Sigmoid colon (tissue), 7 donors: ENCODE data around the gene AAR2. TPM values are rescaled to one million over a fixed set of nuclear protein-coding genes. Genes with fewer than 3 reads are reported as not detected.

Experiments used
- DNase-seq: peaks from one replicate; pipeline ENCODE4 v3.0.0-alpha.2; 2019
- H3K27ac ChIP-seq, 4 donors: fragments of 200-600 bp; sonication (generic); one replicate each; pipeline ENCODE4 v1.5.1; 2016 to 2019; ENCODE audit warnings: mild to moderate bottlenecking in 1 of 4
- H3K27me3 ChIP-seq, 3 donors: fragments of 200-600 bp; sonication (generic); one replicate each; pipeline ENCODE4 v1.5.1; 2019; ENCODE audit warnings: mild to moderate bottlenecking in 1 of 3
- H3K36me3 ChIP-seq, 4 donors: fragments of 200-600 bp; sonication (generic); one replicate each; pipeline ENCODE4 v1.5.1; 2016 to 2019
- H3K4me1 ChIP-seq, 4 donors: fragments of 200-600 bp; sonication (generic); one replicate each; pipeline ENCODE4 v1.5.1; 2017 to 2019
- H3K4me3 ChIP-seq, 4 donors: fragments of 200-600 bp; sonication (generic); one replicate each; pipeline ENCODE4 v1.5.1; 2017 to 2019; ENCODE audit warnings: mild to moderate bottlenecking in 2 of 4, moderate library complexity in 1 of 4
- H3K9me3 ChIP-seq, 4 donors: fragments of 200-600 bp in 3 of 4; sonication (generic) in 3 of 4; one replicate each; pipeline versions ENCODE4 v1.5.1 to v1.6.1; 2013 to 2019
- CTCF ChIP-seq, 4 experiments: fragments of 450-650 bp in 3 of 4; fragments of 200-600 bp in 1 of 4; IDR thresholded peaks; one replicate each; pipeline ENCODE4 v1.5.1; 2016 to 2019; ENCODE audit warnings: antibody characterized with exemption in 4 of 4, mild to moderate bottlenecking in 3 of 4, moderate library complexity in 2 of 4
- EP300 ChIP-seq, 4 donors: sonication (generic); formaldehyde crosslinking; IDR thresholded peaks; one replicate each; pipeline ENCODE4 v1.6.1; 2017; ENCODE audit warnings: antibody characterized with exemption in 4 of 4
- POLR2A ChIP-seq, 2 donors: fragments of 450-650 bp; IDR thresholded peaks; one replicate each; pipeline ENCODE4 v1.6.1; 2016; ENCODE audit warnings: antibody characterized with exemption in 2 of 2, mild to moderate bottlenecking in 2 of 2, moderate library complexity in 2 of 2
- POLR2AphosphoS5 ChIP-seq, 4 donors: sonication (generic); formaldehyde crosslinking; IDR thresholded peaks; one replicate each; pipeline ENCODE4 v1.6.1; 2017; ENCODE audit warnings: antibody characterized with exemption in 4 of 4
- WGBS, 2 donors: extraction: QIAGEN DNeasy Blood & Tissue Kit; methylation state at CpG; one replicate each; pipeline ENCODE4 v1.1.7; 2013; 5-methylcytosine and 5-hydroxymethylcytosine counted together
- intact Hi-C: fragments of 100-400 bp; cut with DNase I; formaldehyde crosslinking; loops from one replicate; pipeline ENCODE4 v1.15.1; 2023
- polyA plus RNA-seq, 3 donors: library from polyadenylated mRNA; stranded (reverse); fragments of 200-250 nt; gene quantifications; one replicate each; pipeline ENCODE4 v1.2.3, GENCODE V29; 2013
- total RNA-seq, 4 donors: library from RNA; depleted of rRNA; stranded (reverse); fragments of >200 nt; gene quantifications; one replicate each; pipeline ENCODE4 v1.1.0, GENCODE V29; 2016
- donor health status: healthy with polysubstance abuse.
- donor health status: Bipolar disorder and iron deficiency.
- donor health status: healthy.

Gene AAR2
- total and polyA plus RNA-seq, 7 donors = 11.4 to 39.6 (median 26.5) TPM

GRCh38 chr20:36203861-36204260, 32.4 kb upstream of the AAR2 start:
- no peak overlapping the region for H3K4me3 ChIP-seq
- 88 to 93% methylated on average over 3 of the region's 3 CpGs for WGBS, 2 donors
- no peak for TF ChIP-seq EP300 (IDR thresholded peaks at IDR 0.05)
- no peak overlapping the region for H3K27ac ChIP-seq
- DNase-seq = no peak
- intact Hi-C loops = loop anchor here (1.0 to 10.0 kb wide), 2 partner anchors 235 to 401 kb away; partner anchors contain the start of gene RAB5IF
- H3K36me3 ChIP-seq = peaks cover 0 to 43% (median 0%) of the 10 kb centered on the region in 4 donors
- H3K9me3 ChIP-seq = no peaks in the 10 kb centered on the region
- no peaks in the 10 kb centered on the region for H3K27me3 ChIP-seq
- no peaks in the 10 kb centered on the region for H3K4me1 ChIP-seq

DNA sequence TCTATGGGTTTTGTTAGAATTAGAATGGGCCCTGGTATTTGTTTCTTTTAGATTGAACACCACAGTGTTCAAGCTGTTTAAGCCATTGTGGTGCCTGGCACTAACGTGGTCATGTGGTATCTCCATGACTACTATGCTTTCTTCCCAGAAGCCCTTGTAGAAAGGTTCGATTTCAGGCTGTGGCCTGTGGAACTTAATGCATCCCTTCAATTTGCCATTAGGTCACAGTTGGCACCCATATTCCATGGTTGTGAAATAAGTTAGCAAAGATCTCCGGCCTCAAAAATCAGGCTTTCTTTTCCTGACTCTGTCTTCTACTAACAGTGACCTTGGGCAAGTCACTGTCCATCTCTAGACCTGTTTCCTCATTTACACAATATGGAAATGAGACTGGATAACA, 31.3 kb upstream of the AAR2 start:
- no peak for TF ChIP-seq EP300 (IDR thresholded peaks at IDR 0.05)
- no peak for TF ChIP-seq POLR2AphosphoS5 (IDR thresholded peaks at IDR 0.05)
- no peak for TF ChIP-seq POLR2A (IDR thresholded peaks at IDR 0.05)
- TF ChIP-seq CTCF (IDR thresholded peaks at IDR 0.05) = no peak
- WGBS, 2 donors = 92% methylated on average over 3 of the region's 3 CpGs
- no peaks in the 10 kb centered on the region for H3K9me3 ChIP-seq
- H3K27me3 ChIP-seq = no peaks in the 10 kb centered on the region
- DNase-seq = no peak
- no peak overlapping the region for H3K27ac ChIP-seq
- no peak overlapping the region for H3K4me3 ChIP-seq
- H3K36me3 ChIP-seq = peaks cover 0 to 52% (median 0%) of the 10 kb centered on the region in 4 donors
- intact Hi-C loops = loop anchor here (10.0 kb wide), 1 partner anchor 400 kb away; the partner anchor contains the start of gene RAB5IF
- H3K4me1 ChIP-seq = no peaks in the 10 kb centered on the region

- intact Hi-C loops = loop anchor here (10.0 kb wide), 1 partner anchor 399 kb away; the partner anchor contains the start of gene RAB5IF
- Histone ChIP-seq H3K27me3 (no peaks in the 10 kb centered on the region), H3K9me3 (no peaks in the 10 kb centered on the region), H3K4me1 (no peaks in the 10 kb centered on the region), H3K4me3 (no peak overlapping the region), H3K36me3 (peaks cover 0 to 53% (median 0%) of the 10 kb centered on the region in 4 donors), H3K27ac (no peak overlapping the region)
- TF ChIP-seq POLR2A (IDR thresholded peaks at IDR 0.05) (no peak), CTCF (IDR thresholded peaks at IDR 0.05) (no peak)
- no peak for DNase-seq
- 90 to 93% methylated on average over 9 of the region's 9 CpGs for WGBS, 2 donors
Observed at GRCh38 chr20:36206068-36206467, 30.2 kb upstream of the AAR2 start.

- WGBS, 2 donors = 90 to 94% methylated on average over 9 of the region's 9 CpGs
- Histone ChIP-seq H3K9me3 (no peaks in the 10 kb centered on the region), H3K4me3 (no peak overlapping the region), H3K4me1 (no peaks in the 10 kb centered on the region), H3K27me3 (no peaks in the 10 kb centered on the region), H3K27ac (no peak overlapping the region), H3K36me3 (peaks cover 0 to 48% (median 0%) of the 10 kb centered on the region in 4 donors)
- DNase-seq = no peak
- TF ChIP-seq EP300 (IDR thresholded peaks at IDR 0.05) (no peak), POLR2A (IDR thresholded peaks at IDR 0.05) (no peak), CTCF (IDR thresholded peaks at IDR 0.05) (no peak), POLR2AphosphoS5 (IDR thresholded peaks at IDR 0.05) (no peak)
- intact Hi-C loops = loop anchor here (10.0 kb wide), 1 partner anchor 398 kb away; the partner anchor contains the start of gene RAB5IF
Observed at GRCh38 chr20:36206641-36207040, 29.6 kb upstream of the AAR2 start.

- WGBS, 2 donors = 89 to 91% methylated on average over 11 of the region's 11 CpGs
- intact Hi-C loops = loop anchor here (10.0 kb wide), 1 partner anchor 397 kb away; the partner anchor contains the start of gene RAB5IF
Observed at GRCh38 chr20:36207602-36208001, 28.7 kb upstream of the AAR2 start.

More at GRCh38 chr20:36207602-36208001, 28.7 kb upstream of the AAR2 start:
- Histone ChIP-seq H3K4me1 (no peaks in the 10 kb centered on the region), H3K27me3 (no peaks in the 10 kb centered on the region), H3K9me3 (no peaks in the 10 kb centered on the region), H3K27ac (no peak overlapping the region), H3K36me3 (peaks cover 0 to 49% (median 0%) of the 10 kb centered on the region in 4 donors), H3K4me3 (no peak overlapping the region)
- TF ChIP-seq EP300 (IDR thresholded peaks at IDR 0.05) (no peak), POLR2A (IDR thresholded peaks at IDR 0.05) (no peak), CTCF (IDR thresholded peaks at IDR 0.05) (no peak), POLR2AphosphoS5 (IDR thresholded peaks at IDR 0.05) (no peak)
- DNase-seq = no peak
